H1 (cell line): Measurements from ENCODE around the gene RABGAP1. TPM values are rescaled to one million over a fixed set of nuclear protein-coding genes. Genes with fewer than 3 reads are reported as not detected.

Experiments
- CTCF ChIA-PET: fragments of 300-600 bp; sonication (Branson Sonifier 250); formaldehyde crosslinking; loops from one replicate; lab custom pipeline; 2021; ENCODE audit not compliant: partially characterized antibody; lab: Charles Lee
- POLR2A ChIA-PET: fragments of 300-600 bp; sonication (Branson Sonifier 250); formaldehyde crosslinking; loops from one replicate; lab custom pipeline; 2021; ENCODE audit warnings: inconsistent platforms; ENCODE audit not compliant: partially characterized antibody; lab: Charles Lee
- DNase-seq, 2 experiments: peaks; one replicate each; pipeline versions ENCODE4 v3.0.0 to v3.0.0-alpha.2; 2010 to 2022; ENCODE audit warnings: low spot score in 2 of 2, low read depth in 1 of 2, mixed read lengths in 1 of 2
- FAIRE-seq: peaks from 2 replicates; lab custom pipeline; 2011; peaks lifted over from hg19 to GRCh38; lab: Jason Lieb, UNC
- H2AFZ ChIP-seq: 2 replicates; pipeline ENCODE4 v1.8.1; 2012; ENCODE audit warnings: low read length, inconsistent platforms
- H2AK5ac ChIP-seq: 2 replicates; pipeline ENCODE4 v1.6.1; 2013; ENCODE audit warnings: low read depth, low read length
- H2BK120ac ChIP-seq: replicated peaks from 2 replicates; pipeline ENCODE3; 2013; ENCODE audit warnings: low read depth, low read length, inconsistent platforms
- H2BK12ac ChIP-seq: 2 replicates; pipeline ENCODE4 v1.6.1; 2013; ENCODE audit warnings: low read depth, low read length
- H2BK15ac ChIP-seq: 2 replicates; pipeline ENCODE4 v1.6.1; 2013; ENCODE audit warnings: low read length
- H2BK20ac ChIP-seq: 2 replicates; pipeline ENCODE4 v1.6.1; 2013; ENCODE audit warnings: low read length
- H2BK5ac ChIP-seq: 2 replicates; pipeline ENCODE4 v1.6.1; 2013; ENCODE audit warnings: low read depth, low read length
- H3K14ac ChIP-seq: 2 replicates; pipeline ENCODE4 v1.6.1; 2013; ENCODE audit warnings: inconsistent platforms; ENCODE audit not compliant: insufficient read length
- H3K18ac ChIP-seq: 2 replicates; pipeline ENCODE4 v1.6.1; 2013; ENCODE audit warnings: low read length; ENCODE audit errors: extremely low read depth
- H3K23ac ChIP-seq: 2 replicates; pipeline ENCODE4 v1.6.1; 2013; ENCODE audit warnings: inconsistent platforms; ENCODE audit not compliant: insufficient read length
- H3K23me2 ChIP-seq: 2 replicates; pipeline ENCODE4 v1.6.1; 2013; ENCODE audit warnings: low read depth, low read length
- H3K27ac ChIP-seq: 2 replicates; pipeline ENCODE4 v1.6.1; 2011; ENCODE audit warnings: low read depth, low read length, inconsistent platforms
- H3K27me3 ChIP-seq, 4 experiments: replicated peaks in 1 of 4; 1 replicate in 1 of 4; 2 replicates in 3 of 4; pipeline versions ENCODE4 v1.6.1 to v1.8.1; 2011 to 2013; ENCODE audit warnings: low read length in 3 of 4, mild to moderate bottlenecking in 3 of 4, inconsistent platforms in 2 of 4, mixed read lengths in 2 of 4, moderate library complexity in 1 of 4; ENCODE audit not compliant: control insufficient read depth in 3 of 4, insufficient read depth in 3 of 4; ENCODE audit errors: extremely low read depth in 1 of 4
- H3K36me3 ChIP-seq, 4 experiments: 2 replicates each; pipeline versions ENCODE4 v1.6.1 to v1.8.1; 2011 to 2013; ENCODE audit warnings: mild to moderate bottlenecking in 4 of 4, low read length in 3 of 4, moderate library complexity in 2 of 4, control low read depth in 1 of 4, inconsistent platforms in 1 of 4; ENCODE audit not compliant: insufficient read depth in 4 of 4, control insufficient read depth in 2 of 4
- H3K4ac ChIP-seq: replicated peaks from 2 replicates; pipeline ENCODE3; 2013; ENCODE audit warnings: low read length, low read depth, mixed read lengths, inconsistent platforms; ENCODE audit not compliant: insufficient read length
- H3K4me1 ChIP-seq, 4 experiments: replicated peaks in 1 of 4; 1 replicate in 1 of 4; 2 replicates in 3 of 4; pipeline versions ENCODE4 v1.6.1 to v1.8.1; 2011 to 2013; ENCODE audit warnings: low read length in 3 of 4, inconsistent platforms in 2 of 4, mixed read lengths in 1 of 4; ENCODE audit not compliant: insufficient read depth in 4 of 4, control insufficient read depth in 3 of 4
- H3K4me2 ChIP-seq, 2 experiments: 2 replicates each; pipeline versions ENCODE4 v1.6.1 to v1.8.1; 2011 to 2013; ENCODE audit warnings: low read depth in 2 of 2, low read length in 2 of 2, control low read depth in 1 of 2, inconsistent platforms in 1 of 2, mild to moderate bottlenecking in 1 of 2; ENCODE audit not compliant: insufficient read depth in 1 of 2
- H3K4me3 ChIP-seq, 4 experiments: fragments of 200-600, 300-600 bp in 1 of 4; sonication (generic), shearing (Covaris generic), sonication (Bioruptor Twin) in 1 of 4; 2 replicates each; pipeline versions ENCODE4 v1.5.1 to v1.8.1; 2011 to 2016; ENCODE audit warnings: low read length in 4 of 4, low read depth in 3 of 4, control low read depth in 2 of 4, inconsistent platforms in 2 of 4, mild to moderate bottlenecking in 2 of 4, mixed read lengths in 1 of 4, moderate library complexity in 1 of 4; ENCODE audit not compliant: insufficient read depth in 2 of 4; ENCODE audit errors: extremely low read depth in 1 of 4
- H3K56ac ChIP-seq: replicated peaks from 2 replicates; pipeline ENCODE3; 2013; ENCODE audit warnings: low read depth, mild to moderate bottlenecking, mixed read lengths, low read length, inconsistent platforms; ENCODE audit not compliant: insufficient read length
- H3K79me1 ChIP-seq: 2 replicates; pipeline ENCODE4 v1.6.1; 2013; ENCODE audit warnings: low read depth, low read length, control low read depth
- H3K79me2 ChIP-seq, 2 experiments: 2 replicates each; pipeline versions ENCODE4 v1.6.1 to v1.8.1; 2012 to 2013; ENCODE audit warnings: low read length in 2 of 2, mild to moderate bottlenecking in 2 of 2, inconsistent platforms in 1 of 2; ENCODE audit not compliant: insufficient read depth in 2 of 2, control insufficient read depth in 1 of 2
- H3K9ac ChIP-seq, 4 experiments: replicated peaks in 1 of 4; 1 replicate in 1 of 4; 2 replicates in 3 of 4; pipeline versions ENCODE4 v1.6.1 to v1.8.1; 2011 to 2013; ENCODE audit warnings: low read depth in 3 of 4, low read length in 3 of 4, control low read depth in 2 of 4, mild to moderate bottlenecking in 2 of 4, moderate library complexity in 2 of 4, inconsistent platforms in 1 of 4; ENCODE audit errors: extremely low read depth in 1 of 4
- H3K9me3 ChIP-seq, 2 experiments: 2 replicates each; pipeline versions ENCODE4 v1.6.1 to v1.8.1; 2012 to 2013; ENCODE audit warnings: mild to moderate bottlenecking in 2 of 2, moderate library complexity in 2 of 2, control low read depth in 1 of 2, inconsistent platforms in 1 of 2, low read depth in 1 of 2, low read length in 1 of 2, mixed read lengths in 1 of 2; ENCODE audit not compliant: insufficient read depth in 2 of 2
- H4K20me1 ChIP-seq, 2 experiments: replicated peaks in 1 of 2; 2 replicates each; pipeline versions ENCODE3 to v1.8.1; 2011 to 2013; ENCODE audit warnings: inconsistent platforms in 2 of 2, low read length in 2 of 2, mild to moderate bottlenecking in 1 of 2; ENCODE audit not compliant: insufficient read depth in 2 of 2, control insufficient read depth in 1 of 2
- H4K5ac ChIP-seq: 2 replicates; pipeline ENCODE4 v1.6.1; 2013; ENCODE audit warnings: low read length, low read depth, mixed read lengths, inconsistent platforms; ENCODE audit not compliant: insufficient read length
- H4K8ac ChIP-seq: 2 replicates; pipeline ENCODE4 v1.8.0; 2013; ENCODE audit warnings: mild to moderate bottlenecking, moderate library complexity, low read length, inconsistent platforms; ENCODE audit not compliant: insufficient read depth; ENCODE audit errors: extremely low read depth
- H4K91ac ChIP-seq: replicated peaks from 2 replicates; pipeline ENCODE3; 2013; ENCODE audit warnings: low read length, mixed read lengths, inconsistent platforms; ENCODE audit not compliant: insufficient read length
- ASH2L ChIP-seq: fragments of 200-600, 300-600 bp; sonication (generic); IDR thresholded peaks from one replicate; pipeline ENCODE4 v1.7.1; 2017; ENCODE audit warnings: low read length
- BCL11A ChIP-seq, 2 experiments: IDR thresholded peaks; one replicate each; pipeline ENCODE4 v1.6.1; 2011; ENCODE audit warnings: low read depth in 2 of 2, low read length in 2 of 2, mild to moderate bottlenecking in 2 of 2
- CBX5 ChIP-seq: fragments of 300-800, 300-1000 bp; sonication (generic); IDR thresholded peaks from 2 replicates; pipeline ENCODE4 v1.7.1; 2016; ENCODE audit warnings: antibody characterized with exemption, low read length, low read depth
- CEBPB ChIP-seq: IDR thresholded peaks from 2 replicates; pipeline ENCODE4 v1.6.1; 2012; ENCODE audit warnings: low read depth, low read length
- EP300 ChIP-seq, 2 experiments: IDR thresholded peaks; 1 replicate in 1 of 2; 2 replicates in 1 of 2; pipeline ENCODE4 v1.6.1; 2011 to 2012; ENCODE audit warnings: low read depth in 2 of 2, low read length in 2 of 2, mild to moderate bottlenecking in 2 of 2, borderline replicate concordance in 1 of 2, inconsistent platforms in 1 of 2, moderate library complexity in 1 of 2
- FOSL1 ChIP-seq: IDR thresholded peaks from 2 replicates; pipeline ENCODE4 v1.6.1; 2011; ENCODE audit warnings: mild to moderate bottlenecking, low read depth, low read length, moderate library complexity; ENCODE audit not compliant: insufficient read depth
- HDAC2 ChIP-seq, 2 experiments: fragments of 300-600 bp in 1 of 2; sonication (generic) in 1 of 2; IDR thresholded peaks; 2 replicates each; pipeline ENCODE4 v1.6.1; 2011 to 2012; ENCODE audit warnings: low read depth in 2 of 2, low read length in 2 of 2, mild to moderate bottlenecking in 2 of 2, moderate library complexity in 2 of 2, borderline replicate concordance in 1 of 2, inconsistent platforms in 1 of 2
- KDM5A ChIP-seq: fragments of 200-600 bp; IDR thresholded peaks from 2 replicates; pipeline ENCODE4 v1.7.1; 2012; ENCODE audit warnings: mild to moderate bottlenecking, low read length, inconsistent platforms, mixed read lengths
- NRF1 ChIP-seq: IDR thresholded peaks from 2 replicates; pipeline ENCODE4 v1.6.1; 2011; ENCODE audit warnings: mild to moderate bottlenecking, low read depth, low read length, improper control_type of control experiment
- SRF ChIP-seq: IDR thresholded peaks from 2 replicates; pipeline ENCODE4 v1.6.1; 2011; ENCODE audit warnings: mild to moderate bottlenecking, low read depth, low read length, moderate library complexity
- SUZ12 ChIP-seq: fragments of 200-600 bp; sonication (generic); IDR thresholded peaks from 2 replicates; pipeline ENCODE4 v1.6.1; 2012; ENCODE audit warnings: mild to moderate bottlenecking, inconsistent platforms, low read length, moderate library complexity, mixed read lengths
- TAF1 ChIP-seq: IDR thresholded peaks from 2 replicates; pipeline ENCODE4 v1.6.1; 2011; ENCODE audit warnings: mild to moderate bottlenecking, low read depth, low read length
- YY1 ChIP-seq: IDR thresholded peaks from 2 replicates; pipeline ENCODE4 v1.6.1; 2011; ENCODE audit warnings: low read depth, mild to moderate bottlenecking, low read length
- ZNF274 ChIP-seq: IDR thresholded peaks from 2 replicates; pipeline ENCODE4 v1.7.0; 2012; ENCODE audit warnings: low read length, borderline replicate concordance; ENCODE audit errors: extremely low read depth
- WGBS, 2 experiments: shearing (Covaris generic) in 1 of 2; methylation state at CpG; one replicate each; pipeline versions ENCODE4 v1.1.6 to v1.1.7; 2013 to 2015; ENCODE audit warnings: low lambda C conversion rate in 2 of 2, mixed read lengths in 2 of 2, inconsistent platforms in 1 of 2, low coverage in 1 of 2, missing lambda C conversion rate in 1 of 2; ENCODE audit not compliant: insufficient replicate concordance in 2 of 2, insufficient coverage in 1 of 2, insufficient read length in 1 of 2; ENCODE audit errors: extremely low coverage in 1 of 2, missing lambda C conversion rate in 1 of 2; 5-methylcytosine and 5-hydroxymethylcytosine counted together
- polyA plus RNA-seq, 7 experiments: library from polyadenylated mRNA; depleted of rRNA in 3 of 7; stranded (reverse) in 5 of 7; unstranded in 2 of 7; fragments of >200 nt in 5 of 7; fragments of 200-250 nt in 2 of 7; gene quantifications; 1 replicate in 5 of 7; 2 replicates in 1 of 7; 4 replicates in 1 of 7; pipeline versions ENCODE4 v1.2.1 to v1.2.3, GENCODE V29; 2011 to 2013; ENCODE audit warnings: missing spikeins in 2 of 7, mixed read lengths in 2 of 7
- total RNA-seq: library from RNA; stranded (reverse); fragmentation: NEBNext Ultra II Directional; extraction: Animal tissue kit (Norgen Biotek cat#: 25700); gene quantifications from 2 replicates; pipeline ENCODE4 v1.2.1, GENCODE V29; 2021

Gene RABGAP1
- total and polyA plus RNA-seq, 2 of the 8 experiments (the other 6 are each of a cell fraction or from before 2014, with no cell fraction given): 15.7 to 38.3 TPM

GRCh38 chr9:122998448-122998847 is 57.6 kb downstream of the RABGAP1 start:
- no peak for DNase-seq

More at GRCh38 chr9:122998448-122998847, 57.6 kb downstream of the RABGAP1 start:
- no peaks in the 10 kb centered on the region for H4K20me1 ChIP-seq
- ChIA-PET POLR2A (no interaction called here), CTCF (no interaction called here)
- no peak overlapping the region for H2BK120ac ChIP-seq
- no peak overlapping the region for H3K4ac ChIP-seq
- no peak overlapping the region for H3K4me3 ChIP-seq
- WGBS, 2 experiments: 81% methylated on average over 5 of the region's 5 CpGs; no CpG with 5 or more reads in 1 of the 2 experiments
- FAIRE-seq: no peak
- H2BK15ac ChIP-seq: no peak overlapping the region
- H2AK5ac ChIP-seq: no peak overlapping the region
- no peak overlapping the region for H4K8ac ChIP-seq
- peaks cover 0 to 51% (median 10%) of the 10 kb centered on the region in 4 experiments; a peak in 5 of 8 replicates for H3K36me3 ChIP-seq
- H3K56ac ChIP-seq: no peak overlapping the region
- H2BK12ac ChIP-seq: no peak overlapping the region
- no peak overlapping the region for H2BK20ac ChIP-seq
- H2BK5ac ChIP-seq: no peak overlapping the region
- no peak overlapping the region for H3K18ac ChIP-seq
- H3K79me2 ChIP-seq: no peaks in the 10 kb centered on the region
- no peaks in the 10 kb centered on the region for H3K79me1 ChIP-seq
- no peaks in the 10 kb centered on the region for H3K27me3 ChIP-seq
- H3K27ac ChIP-seq: no peak overlapping the region
- no peak overlapping the region for H3K9ac ChIP-seq
- no peak overlapping the region for H2AFZ ChIP-seq
- no peaks in the 10 kb centered on the region for H3K23me2 ChIP-seq
- no peak for TF ChIP-seq HDAC2 (IDR thresholded peaks at IDR 0.05; ENCODE audit: borderline replicate concordance in 1 of 2, low read depth in 2 of 2, low read length in 2 of 2)
- no peak for TF ChIP-seq CBX5
- no peak for TF ChIP-seq TAF1
- no peak for TF ChIP-seq KDM5A
- TF ChIP-seq CEBPB: no peak
- TF ChIP-seq FOSL1: no peak
- TF ChIP-seq SUZ12: no peak
- no peak for TF ChIP-seq NRF1
- TF ChIP-seq ASH2L: no peak
- no peak for TF ChIP-seq SRF
- TF ChIP-seq ZNF274: no peak
- TF ChIP-seq YY1: no peak
- TF ChIP-seq EP300 (IDR thresholded peaks at IDR 0.05; ENCODE audit: borderline replicate concordance in 1 of 2, low read depth in 2 of 2, low read length in 2 of 2): no peak
- TF ChIP-seq BCL11A (IDR thresholded peaks at IDR 0.05; ENCODE audit: low read depth in 2 of 2, low read length in 2 of 2): no peak
- H3K23ac ChIP-seq: no peak overlapping the region
- H3K4me1 ChIP-seq: no peaks in the 10 kb centered on the region
- no peak overlapping the region for H3K4me2 ChIP-seq
- no peak overlapping the region for H4K5ac ChIP-seq
- no peak overlapping the region for H3K14ac ChIP-seq
- no peak overlapping the region for H4K91ac ChIP-seq
- H3K9me3 ChIP-seq: no peaks in the 10 kb centered on the region
